KMS-11 (cell line): ENCODE measurements around the gene ENGASE.

Experiments
- H2AFZ ChIP-seq: fragments of 200-600 bp; sonication (generic); 2 replicates; pipeline ENCODE4 v1.6.1; 2016; ENCODE audit warnings: antibody characterized with exemption, mixed run types, low read depth
- H3K27ac ChIP-seq: fragments of 200-600 bp; sonication (generic); 2 replicates; pipeline ENCODE4 v1.6.1; 2016; ENCODE audit warnings: mild to moderate bottlenecking, mixed run types
- H3K27me3 ChIP-seq: fragments of 200-600 bp; sonication (generic); 2 replicates; pipeline ENCODE4 v1.6.1; 2017; ENCODE audit warnings: mild to moderate bottlenecking, low read depth, mixed run types, moderate library complexity; ENCODE audit not compliant: insufficient read depth
- H3K36me3 ChIP-seq: fragments of 200-600 bp; sonication (generic); 2 replicates; pipeline ENCODE4 v1.6.1; 2017; ENCODE audit warnings: mild to moderate bottlenecking, mixed run types; ENCODE audit not compliant: insufficient read depth
- H3K4me1 ChIP-seq: fragments of 200-600 bp; sonication (generic); 2 replicates; pipeline ENCODE4 v1.6.1; 2016; ENCODE audit warnings: mild to moderate bottlenecking, low read depth, mixed run types; ENCODE audit not compliant: poor library complexity, severe bottlenecking
- H3K4me2 ChIP-seq: fragments of 200-600 bp; sonication (generic); 2 replicates; pipeline ENCODE4 v1.7.0; 2016; ENCODE audit warnings: mild to moderate bottlenecking, mixed run types
- H3K4me3 ChIP-seq: fragments of 200-600 bp; sonication (generic); IDR thresholded peaks from 2 replicates; pipeline ENCODE4 v1.6.1; 2017; ENCODE audit warnings: low read depth, low read length, mixed read lengths; ENCODE audit not compliant: insufficient read depth
- H3K79me2 ChIP-seq: fragments of 200-600 bp; sonication (generic); 2 replicates; pipeline ENCODE4 v1.6.1; 2016; ENCODE audit warnings: low read depth, mixed run types; ENCODE audit not compliant: insufficient read depth
- H3K9ac ChIP-seq: fragments of 200-600 bp; sonication (generic); 2 replicates; pipeline ENCODE4 v1.6.1; 2016; ENCODE audit warnings: mild to moderate bottlenecking, mixed run types
- H4K20me1 ChIP-seq: fragments of 200-600 bp; sonication (generic); 2 replicates; pipeline ENCODE4 v1.6.1; 2016; ENCODE audit warnings: mild to moderate bottlenecking, mixed run types; ENCODE audit not compliant: insufficient read depth
- CTCF ChIP-seq: fragments of 200-600 bp; sonication (generic); conservative IDR thresholded peaks from 2 replicates; pipeline ENCODE4 v1.6.1; 2017; ENCODE audit warnings: low read depth, mild to moderate bottlenecking, antibody characterized with exemption, low read length, moderate library complexity, mixed read lengths

ENGASE gene

GRCh38 chr17:79042421-79043190 is 32.0 kb upstream of the ENGASE start:
- no peak overlapping the region for H3K27ac ChIP-seq
- no peak overlapping the region for H3K4me3 ChIP-seq
- H2AFZ ChIP-seq: no peak overlapping the region
- H3K9ac ChIP-seq: no peak overlapping the region
- no peaks in the 10 kb centered on the region for H3K4me1 ChIP-seq
- no peaks in the 10 kb centered on the region for H3K36me3 ChIP-seq
- peak; percentile 95 for TF ChIP-seq CTCF
- H3K4me2 ChIP-seq: no peak overlapping the region
- peaks cover 75% of the 10 kb centered on the region for H3K27me3 ChIP-seq
- H3K79me2 ChIP-seq: no peaks in the 10 kb centered on the region
- no peaks in the 10 kb centered on the region for H4K20me1 ChIP-seq

GRCh38 chr17:79043191-79043930 is 31.3 kb upstream of the ENGASE start:
- H3K4me2 ChIP-seq: no peak overlapping the region
- H3K9ac ChIP-seq: no peak overlapping the region
- TF ChIP-seq CTCF: no peak
- peaks cover 77% of the 10 kb centered on the region for H3K27me3 ChIP-seq
- H3K4me3 ChIP-seq: no peak overlapping the region
- no peaks in the 10 kb centered on the region for H3K4me1 ChIP-seq
- no peaks in the 10 kb centered on the region for H3K79me2 ChIP-seq
- no peak overlapping the region for H3K27ac ChIP-seq
- H2AFZ ChIP-seq: no peak overlapping the region
- H4K20me1 ChIP-seq: no peaks in the 10 kb centered on the region
- no peaks in the 10 kb centered on the region for H3K36me3 ChIP-seq

GRCh38 chr17:79043931-79044320 is 30.7 kb upstream of the ENGASE start:
- no peaks in the 10 kb centered on the region for H3K36me3 ChIP-seq
- no peak overlapping the region for H3K4me2 ChIP-seq
- no peak for TF ChIP-seq CTCF
- no peak overlapping the region for H3K4me3 ChIP-seq
- H3K9ac ChIP-seq: no peak overlapping the region
- no peaks in the 10 kb centered on the region for H4K20me1 ChIP-seq
- H3K27me3 ChIP-seq: peaks cover 77% of the 10 kb centered on the region
- H3K27ac ChIP-seq: no peak overlapping the region
- no peaks in the 10 kb centered on the region for H3K79me2 ChIP-seq
- H3K4me1 ChIP-seq: no peaks in the 10 kb centered on the region
- no peak overlapping the region for H2AFZ ChIP-seq

GRCh38 chr17:79044462-79044861 is 30.2 kb upstream of the ENGASE start:
- no peak overlapping the region for H3K4me2 ChIP-seq

More at GRCh38 chr17:79044462-79044861, 30.2 kb upstream of the ENGASE start:
- Histone ChIP-seq H3K4me1 (no peaks in the 10 kb centered on the region), H3K4me3 (no peak overlapping the region), H3K27ac (no peak overlapping the region), H2AFZ (no peak overlapping the region), H3K9ac (no peak overlapping the region), H3K27me3 (peaks cover 77% of the 10 kb centered on the region), H3K36me3 (no peaks in the 10 kb centered on the region), H4K20me1 (no peaks in the 10 kb centered on the region), H3K79me2 (no peaks in the 10 kb centered on the region)
- TF ChIP-seq CTCF: no peak
